Glomerular visceral epithelial cell (primary cell): ENCODE measurements around the gene ZNF143.
"Not testable (repeated sequence)": the region's sequence is repeated elsewhere in the genome, so short reads cannot be mapped to it uniquely, and the experiment has no call there.

ENCODE experiments used
- DNase-seq: peaks from one replicate; pipeline ENCODE4 v3.0.0-alpha.2; 2016; ENCODE audit errors: extremely low spot score

The ZNF143 gene

GRCh38 chr11:9549216-9549615, 88.4 kb downstream of the ZNF143 start:
- not testable (repeated sequence) for DNase-seq

- no peak for DNase-seq
Observed at GRCh38 chr11:9550191-9550628, 89.4 kb downstream of the ZNF143 start.

DNA sequence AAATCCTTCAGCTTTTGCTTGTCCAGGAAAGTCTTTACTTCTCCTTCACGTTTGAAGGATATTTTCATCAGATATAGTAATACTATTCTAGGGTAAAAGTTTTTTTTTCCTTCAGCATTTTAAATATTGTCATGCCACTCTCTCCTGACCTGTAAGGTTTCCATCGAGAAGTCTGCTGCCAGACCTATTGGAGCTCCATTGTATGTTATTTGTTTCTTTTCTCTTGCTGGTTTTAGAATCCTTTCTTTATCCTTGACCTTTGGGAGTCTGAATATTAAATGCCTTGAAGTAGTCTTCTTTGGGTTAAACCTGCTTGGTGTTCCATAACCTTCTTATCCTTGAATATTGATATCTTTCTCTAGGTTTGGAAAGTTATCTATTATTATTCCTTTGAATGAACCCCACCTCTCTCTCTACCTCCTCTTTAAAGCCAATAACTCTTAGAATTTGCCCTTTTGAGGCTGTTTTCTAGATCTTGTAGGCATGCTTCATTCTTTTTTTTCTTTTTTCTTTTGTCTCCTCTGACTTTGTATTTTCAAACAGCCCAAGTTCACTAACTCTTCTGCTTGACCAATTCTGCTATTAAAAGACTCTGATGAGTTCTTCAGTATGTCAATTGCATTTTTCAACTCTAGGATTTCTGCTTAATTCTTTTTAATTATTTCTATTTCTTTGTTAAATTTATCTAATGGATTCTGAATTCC, 100.6 kb downstream of the ZNF143 start:
- no peak for DNase-seq

- DNase-seq = no peak
Observed at GRCh38 chr11:9562716-9563115, 101.9 kb downstream of the ZNF143 start.

DNA sequence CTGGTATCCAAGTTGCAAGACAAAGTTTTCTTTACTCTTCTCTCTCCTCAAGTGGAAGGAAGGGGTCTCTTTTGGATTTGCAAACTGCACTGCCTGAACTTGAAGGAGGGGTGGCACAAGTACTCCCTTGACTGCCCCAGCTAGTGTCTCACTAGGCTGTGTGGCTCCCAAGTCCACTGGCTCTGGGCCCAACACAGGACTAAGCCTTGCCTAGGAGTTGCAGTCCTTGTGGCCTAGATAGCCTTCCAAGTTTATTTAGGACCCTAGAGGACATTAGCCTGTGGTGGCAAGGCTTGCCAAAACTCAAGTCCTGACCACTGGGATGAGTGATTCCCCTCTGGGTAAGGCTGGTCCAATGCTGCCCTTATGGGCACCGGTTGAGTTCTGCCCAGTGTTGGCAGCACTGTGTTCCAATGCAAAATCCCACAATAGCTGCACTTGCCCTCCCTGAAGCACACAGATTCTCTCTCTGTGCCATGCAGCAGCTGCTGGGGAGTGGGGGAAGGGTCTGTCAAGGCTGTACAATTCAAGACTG, 102.5 kb downstream of the ZNF143 start:
- no peak for DNase-seq

DNA sequence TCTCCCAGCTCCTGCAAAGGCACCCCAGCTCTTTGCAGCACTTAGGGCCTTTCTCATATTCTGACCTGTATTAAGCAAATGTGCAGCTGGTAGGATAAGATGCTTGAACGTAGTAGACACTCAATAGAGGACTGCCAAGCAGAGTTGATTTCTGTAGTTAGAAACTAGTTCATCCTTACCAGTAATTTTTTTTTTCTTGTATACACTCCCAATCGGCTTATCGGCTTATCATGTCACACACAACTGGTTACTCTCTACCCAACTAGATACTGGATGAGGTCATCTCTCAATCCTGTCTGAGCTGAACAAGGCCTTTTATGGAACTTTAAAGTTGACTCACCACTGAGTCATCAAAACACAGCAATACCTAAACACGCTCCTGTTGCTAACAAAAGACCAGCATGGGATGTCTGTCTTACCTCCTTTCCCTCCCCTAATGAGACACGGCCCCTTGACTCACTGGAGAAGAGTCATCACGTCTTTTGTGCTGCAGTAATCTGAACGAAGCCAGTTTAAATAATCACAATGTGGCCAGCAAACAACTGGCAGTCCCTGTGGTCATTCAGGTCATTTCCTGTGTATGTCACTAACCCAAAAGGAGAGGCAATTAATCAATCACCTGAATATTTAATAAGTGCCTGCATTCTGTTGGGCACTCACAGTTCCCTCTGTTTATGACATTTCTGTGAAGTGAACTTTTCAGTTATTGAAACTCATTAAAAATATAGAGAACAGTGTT, 105.2 kb downstream of the ZNF143 start:
- peak; percentile 99 for DNase-seq

DNA sequence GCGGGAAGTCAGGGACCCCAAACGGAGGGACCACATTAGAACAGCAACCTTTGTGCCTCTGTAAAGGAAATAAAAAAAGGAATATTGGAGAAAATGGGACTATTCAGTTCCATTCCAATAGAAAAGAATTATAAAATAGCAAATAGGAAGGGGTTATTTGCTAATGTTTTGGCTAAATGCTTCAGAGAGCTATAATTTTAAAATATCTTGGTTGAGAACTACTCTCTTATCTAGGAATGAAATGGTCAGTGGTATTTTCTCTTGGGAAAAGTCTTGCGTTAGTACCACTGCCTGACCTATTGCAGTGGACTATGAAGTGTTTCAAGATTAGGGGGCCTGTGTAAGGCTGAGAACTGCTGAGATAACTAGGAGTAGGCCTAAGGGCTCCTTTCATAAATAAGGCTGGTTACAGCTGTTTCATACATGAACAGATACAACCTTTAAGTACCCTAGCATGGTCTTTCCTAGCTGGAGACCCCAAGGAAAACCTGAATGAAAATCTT, 105.8 kb downstream of the ZNF143 start:
- no peak for DNase-seq

GRCh38 chr11:9567401-9567800, 106.6 kb downstream of the ZNF143 start:
- no peak for DNase-seq

- DNase-seq = no peak
Observed at GRCh38 chr11:9568161-9568853, 107.5 kb downstream of the ZNF143 start.

DNA sequence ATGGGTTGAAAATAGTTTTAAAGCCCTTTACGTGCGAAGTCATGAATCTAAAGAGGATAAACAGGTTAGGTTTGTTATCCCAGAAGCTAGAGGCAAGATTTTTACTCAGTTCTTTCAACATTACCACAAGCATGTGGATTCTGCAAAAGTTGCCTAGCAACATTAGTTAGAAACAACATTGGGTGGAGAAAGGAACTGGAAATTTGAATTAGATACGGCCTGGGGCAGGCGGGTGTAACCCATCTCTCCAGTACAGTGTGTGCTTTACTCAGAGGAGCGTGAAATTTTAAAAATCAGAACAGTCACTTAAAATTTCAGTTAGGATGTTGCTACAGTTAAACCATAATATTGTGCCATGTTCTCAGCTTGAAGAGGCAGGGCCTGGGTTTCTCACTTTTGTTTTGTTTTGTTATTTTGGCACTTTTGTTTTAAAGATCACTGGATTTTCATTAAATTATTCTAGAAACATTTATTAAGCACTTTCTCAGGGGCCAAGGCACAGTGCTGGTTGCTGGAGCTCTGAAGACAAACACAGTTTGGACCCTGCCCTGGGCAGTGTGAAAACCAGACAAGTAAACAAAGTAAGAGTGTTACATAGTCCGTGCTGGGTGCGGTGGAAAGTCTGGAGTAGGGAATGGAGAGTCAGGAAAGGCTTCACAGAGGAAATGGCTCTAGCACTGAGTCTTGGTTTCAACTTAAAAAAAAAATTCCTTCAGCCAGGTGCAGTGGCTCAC, 108.2 kb downstream of the ZNF143 start:
- peak; percentile 91 for DNase-seq

DNA sequence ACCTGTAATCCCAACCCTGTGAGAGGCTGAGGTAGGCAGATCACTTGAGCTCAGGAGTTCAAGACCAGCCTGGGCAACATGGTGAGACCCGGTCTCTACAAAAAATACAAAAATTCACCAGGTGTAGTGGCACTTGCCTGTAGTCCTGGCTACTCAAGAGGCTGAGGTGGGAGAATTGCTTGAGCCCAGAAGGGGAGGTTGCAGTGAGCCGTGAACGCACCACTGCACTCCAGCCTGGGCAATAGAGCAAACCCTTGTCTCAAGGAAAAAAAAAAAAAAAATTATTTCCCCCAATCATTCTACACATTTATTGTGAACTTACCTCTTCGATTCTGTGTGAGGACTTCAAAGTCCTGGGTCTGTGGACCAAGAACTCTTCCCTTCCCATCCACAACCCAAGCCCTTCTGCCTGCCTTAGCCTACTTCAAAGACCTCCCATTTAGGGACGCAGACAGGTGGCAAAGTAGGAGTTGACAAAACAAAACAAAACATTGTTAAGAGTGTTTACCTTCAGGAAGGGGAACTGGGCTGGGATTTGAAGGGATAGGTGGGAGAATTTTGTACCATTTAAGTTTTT, 108.9 kb downstream of the ZNF143 start:
- DNase-seq = peak; percentile 44

GRCh38 chr11:9570313-9571025, 109.7 kb downstream of the ZNF143 start:
- no peak for DNase-seq

DNA sequence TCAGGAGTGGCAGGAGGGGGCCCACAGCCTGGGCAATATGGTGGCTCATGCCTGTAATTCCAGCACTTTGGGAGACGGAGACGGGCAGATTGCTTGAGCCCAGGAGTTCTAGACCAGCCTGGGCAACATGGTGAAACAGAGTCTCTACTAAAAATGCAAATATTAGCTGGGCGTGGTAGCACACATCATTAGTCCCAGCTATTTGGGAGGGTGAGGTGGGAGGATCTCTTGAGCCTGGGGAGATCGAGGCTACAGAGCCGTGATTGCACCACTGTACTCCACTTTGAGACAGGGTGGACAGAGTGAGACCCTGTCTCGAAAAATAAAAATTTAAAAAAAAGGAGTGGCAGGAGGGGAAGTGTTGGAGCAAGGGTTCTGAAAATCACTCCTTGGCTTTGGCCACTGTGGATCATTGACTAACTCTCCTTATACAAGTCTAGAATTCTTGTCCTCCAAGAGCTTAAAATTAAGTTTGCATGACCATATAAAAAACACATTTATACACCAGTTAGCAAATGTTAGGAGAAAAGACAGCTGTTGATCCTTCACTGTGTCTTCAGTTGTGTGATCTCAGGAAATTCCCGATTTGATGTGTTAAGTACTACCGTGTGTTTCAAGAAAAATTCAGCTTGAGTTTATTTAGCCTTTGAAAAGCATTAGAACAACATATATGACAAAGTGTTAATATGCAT, 110.4 kb downstream of the ZNF143 start:
- DNase-seq = no peak

DNA sequence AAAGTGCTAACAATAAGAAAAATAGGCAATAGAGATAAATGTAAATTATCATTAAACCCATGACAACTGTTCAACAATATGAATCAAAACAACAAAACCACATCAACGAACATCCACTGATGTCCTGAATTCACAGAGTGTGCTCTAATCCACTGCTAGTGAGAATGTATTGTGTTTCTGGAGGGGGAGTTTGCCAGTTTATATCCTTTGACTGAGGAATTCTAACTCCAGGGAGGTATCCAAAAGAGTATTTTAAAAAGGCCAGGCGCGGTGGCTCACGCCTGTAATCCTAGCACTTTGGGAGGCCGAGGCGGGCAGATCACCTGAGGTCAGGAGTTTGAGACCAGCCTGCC, 110.9 kb downstream of the ZNF143 start:
- DNase-seq = no peak

- peak; percentile 99 for DNase-seq
Observed at GRCh38 chr11:9573052-9573774, 112.4 kb downstream of the ZNF143 start, which contains the start of gene WEE1. Gene WEE1, plus strand, starts transcription at chr11:9573670. Its CDS starts 264 bp downstream, at chr11:9573934.

DNA sequence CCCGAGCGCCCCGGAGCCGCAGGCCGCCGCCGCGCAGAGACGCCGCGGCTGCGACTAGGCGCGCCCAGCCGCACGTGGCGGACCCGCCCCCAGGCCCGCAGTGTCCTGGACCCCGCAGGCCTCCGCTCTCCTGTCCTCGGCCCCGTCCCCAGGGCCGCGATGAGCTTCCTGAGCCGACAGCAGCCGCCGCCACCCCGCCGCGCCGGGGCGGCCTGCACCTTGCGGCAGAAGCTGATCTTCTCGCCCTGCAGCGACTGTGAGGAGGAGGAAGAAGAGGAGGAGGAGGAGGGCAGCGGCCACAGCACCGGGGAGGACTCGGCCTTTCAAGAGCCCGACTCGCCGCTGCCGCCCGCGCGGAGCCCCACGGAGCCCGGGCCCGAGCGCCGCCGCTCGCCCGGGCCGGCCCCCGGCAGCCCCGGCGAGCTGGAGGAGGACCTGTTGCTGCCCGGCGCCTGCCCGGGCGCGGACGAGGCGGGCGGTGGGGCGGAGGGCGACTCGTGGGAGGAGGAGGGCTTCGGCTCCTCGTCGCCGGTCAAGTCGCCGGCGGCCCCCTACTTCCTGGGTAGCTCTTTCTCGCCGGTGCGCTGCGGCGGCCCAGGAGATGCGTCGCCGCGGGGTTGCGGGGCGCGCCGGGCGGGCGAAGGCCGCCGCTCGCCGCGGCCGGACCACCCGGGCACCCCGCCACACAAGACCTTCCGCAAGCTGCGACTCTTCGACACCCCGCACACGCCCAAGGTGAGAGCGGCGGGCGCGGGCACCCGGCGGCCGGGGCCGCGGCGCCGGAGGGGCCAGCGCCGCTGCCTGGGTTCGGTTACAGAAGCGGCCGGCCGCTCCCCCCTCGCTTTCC, 113.2 kb downstream of the ZNF143 start:
- DNase-seq = no peak

- no peak for DNase-seq
Observed at GRCh38 chr11:9574622-9575259, 113.9 kb downstream of the ZNF143 start.
